OCI-LY3 (cell line): ENCODE results near the gene LYPLA2.

ENCODE experiments used
- CTCF ChIP-seq: fragments of 200-600, 300-600 bp; sonication (generic); IDR thresholded peaks from 2 replicates; pipeline ENCODE4 v1.5.1; 2014; ENCODE audit warnings: antibody characterized with exemption, low read length, low read depth
- EZH2phosphoT487 ChIP-seq: fragments of 200-600 bp; shearing (Covaris generic); IDR thresholded peaks from 2 replicates; pipeline ENCODE4 v1.6.1; 2018; ENCODE audit warnings: antibody characterized with exemption, mixed run types, low read depth

GRCh38 chr1:23801876-23802275, 10.9 kb downstream of the LYPLA2 start:
- TF ChIP-seq CTCF (no peak), EZH2phosphoT487 (no peak)
